GM20431 (cell line): ENCODE data around the gene GPALPP1.
"Not testable (repeated sequence)": the region's sequence is repeated elsewhere in the genome, so short reads cannot be mapped to it uniquely, and the experiment has no call there.

Experiments
- in situ Hi-C: fragments of 300-500 bp; cut with MseI, MboI; formaldehyde crosslinking; loops from one replicate; pipeline ENCODE4 v1.15.0; 2020; ENCODE audit warnings: low sequenced_read_pairs; ENCODE audit not compliant: unreplicated experiment

GPALPP1 gene

GRCh38 chr13:44989071-44989889 is at the start of gene GPALPP1, which contains the start of gene NUFIP1:
GPALPP1 (plus strand) TSS chr13:44989538; CDS start chr13:44989655, 117 bp downstream.
NUFIP1 (minus strand) TSS chr13:44989471; CDS start chr13:44989436, 35 bp downstream.
- in situ Hi-C loops: no loop called here

- in situ Hi-C loops: not testable (repeated sequence)
Observed at GRCh38 chr13:44943411-44943810, 45.9 kb upstream of the GPALPP1 start.

DNA sequence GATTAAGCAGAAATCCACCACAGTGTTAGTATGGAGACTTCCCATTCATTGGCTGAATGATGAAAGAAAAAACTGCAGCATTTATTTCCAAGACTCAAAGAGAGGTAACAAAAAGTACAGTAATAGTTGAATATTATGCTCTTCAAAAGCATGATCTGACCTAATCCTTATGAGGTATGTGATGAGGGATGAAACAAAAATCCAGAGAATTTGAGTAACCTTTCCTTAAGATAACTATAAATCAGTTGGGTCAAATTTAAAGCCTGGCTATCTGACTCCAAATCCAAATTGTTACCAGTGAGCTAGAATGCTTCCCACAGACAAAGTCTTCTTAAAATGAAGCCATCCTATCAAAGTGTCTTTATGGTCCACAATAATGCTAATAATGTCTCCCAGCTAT is 38.2 kb upstream of the GPALPP1 start:
- in situ Hi-C loops: no loop called here

GRCh38 chr13:44952671-44953070 is 36.7 kb upstream of the GPALPP1 start:
- in situ Hi-C loops: no loop called here

DNA sequence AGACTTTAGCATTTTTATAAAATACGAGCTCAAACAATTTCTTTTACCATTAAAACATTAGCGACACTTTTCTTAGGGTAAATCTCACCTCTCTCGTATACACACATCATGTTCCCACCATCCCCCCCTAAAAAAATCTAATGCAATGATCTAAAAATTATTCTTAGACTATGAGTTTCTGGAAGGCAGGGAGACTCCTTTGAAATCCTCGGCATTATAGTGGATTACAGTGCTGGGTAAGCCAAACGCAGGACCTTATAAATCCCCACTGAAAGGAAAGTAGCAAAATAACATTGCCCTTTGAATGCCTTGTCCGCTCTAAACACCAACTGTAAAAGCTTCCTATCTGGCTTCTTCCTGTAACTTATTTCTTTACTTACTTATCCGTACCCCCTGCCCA is 35.1 kb upstream of the GPALPP1 start:
- in situ Hi-C loops: no loop called here

DNA sequence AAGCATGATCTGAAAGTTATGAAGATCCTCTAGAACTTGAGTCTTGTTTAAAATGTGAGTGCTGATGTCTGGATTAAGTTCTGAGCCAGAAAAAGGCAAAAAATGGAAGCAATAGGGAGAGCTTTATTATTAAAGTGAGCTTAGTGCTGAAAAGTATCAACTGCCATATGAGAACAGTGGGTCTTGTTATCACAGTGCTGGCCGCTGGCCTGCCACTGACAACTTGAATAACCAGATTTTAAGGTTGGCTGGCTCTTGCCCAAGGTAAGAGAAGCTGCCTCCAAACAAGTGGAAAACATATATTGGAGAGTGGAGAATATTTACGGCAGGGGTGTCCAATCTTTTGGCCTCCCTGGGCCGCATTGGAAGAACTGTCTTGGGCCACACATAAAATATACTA is 33.9 kb upstream of the GPALPP1 start:
- in situ Hi-C loops: no loop called here

DNA sequence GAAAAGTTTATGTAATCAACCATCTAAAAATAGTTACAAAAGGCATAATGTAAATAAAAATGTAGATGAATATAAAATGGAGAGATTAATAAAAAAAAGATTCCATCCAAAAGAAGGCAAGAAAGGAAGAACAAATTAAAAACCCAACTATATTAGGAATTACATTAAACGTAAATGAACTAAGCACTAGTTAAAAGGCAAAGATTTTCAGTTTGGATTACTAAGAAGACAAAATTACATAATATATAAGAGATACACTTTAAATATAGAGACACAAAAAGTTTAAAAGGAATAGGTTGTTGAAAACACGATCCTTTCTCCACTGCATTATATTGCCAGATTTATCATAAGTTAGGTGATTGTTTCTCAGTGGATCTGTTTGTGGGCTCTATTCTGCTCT is 27.3 kb upstream of the GPALPP1 start:
- in situ Hi-C loops: no loop called here

- in situ Hi-C loops: no loop called here
Observed at GRCh38 chr13:44967704-44968433, 21.5 kb upstream of the GPALPP1 start.

- in situ Hi-C loops: no loop called here
Observed at GRCh38 chr13:44968434-44968815, 20.9 kb upstream of the GPALPP1 start.

- in situ Hi-C loops: no loop called here
Observed at GRCh38 chr13:44969551-44970484, 19.5 kb upstream of the GPALPP1 start.

DNA sequence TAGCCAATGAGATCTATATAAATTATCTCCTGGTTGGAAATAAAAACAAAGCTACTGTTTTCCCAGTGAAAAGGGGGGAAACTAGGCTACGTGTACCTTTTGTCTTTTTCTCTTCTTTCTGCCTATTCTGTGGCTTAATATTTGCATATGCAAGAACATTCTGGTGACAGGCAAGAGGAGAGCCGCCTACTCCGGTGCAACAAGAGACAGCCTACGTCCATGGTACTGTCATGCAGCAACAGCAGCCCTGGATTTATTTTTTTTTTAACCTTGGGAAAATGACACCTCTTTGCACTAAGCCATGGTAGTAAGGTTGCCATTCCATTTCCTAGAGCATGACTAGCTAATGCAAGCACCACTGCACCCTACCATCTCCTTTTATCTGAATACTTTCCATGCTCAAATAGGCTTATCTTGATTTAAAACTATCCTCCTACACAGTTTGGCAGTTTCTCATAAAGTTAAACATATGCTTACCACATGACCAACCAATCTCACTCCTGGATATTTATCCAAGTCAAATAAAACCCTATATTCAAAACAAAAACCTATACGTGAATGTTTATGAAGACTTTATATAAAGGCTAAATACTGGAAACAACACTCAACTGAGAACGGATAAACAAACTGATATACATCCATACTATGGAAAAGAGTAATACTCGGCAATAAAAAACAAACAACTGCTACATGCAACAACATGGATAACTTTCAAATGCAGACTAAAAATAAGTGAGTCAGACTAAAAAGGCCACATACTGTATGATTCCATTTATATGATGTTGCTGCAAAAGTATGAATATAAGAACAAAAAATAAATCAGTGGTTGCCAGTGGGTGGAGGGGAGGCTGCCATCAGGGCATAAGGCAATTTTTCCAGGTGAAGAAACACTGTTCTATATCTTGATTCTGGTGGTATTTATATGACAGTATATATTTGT is 17.4 kb upstream of the GPALPP1 start:
- in situ Hi-C loops: no loop called here

DNA sequence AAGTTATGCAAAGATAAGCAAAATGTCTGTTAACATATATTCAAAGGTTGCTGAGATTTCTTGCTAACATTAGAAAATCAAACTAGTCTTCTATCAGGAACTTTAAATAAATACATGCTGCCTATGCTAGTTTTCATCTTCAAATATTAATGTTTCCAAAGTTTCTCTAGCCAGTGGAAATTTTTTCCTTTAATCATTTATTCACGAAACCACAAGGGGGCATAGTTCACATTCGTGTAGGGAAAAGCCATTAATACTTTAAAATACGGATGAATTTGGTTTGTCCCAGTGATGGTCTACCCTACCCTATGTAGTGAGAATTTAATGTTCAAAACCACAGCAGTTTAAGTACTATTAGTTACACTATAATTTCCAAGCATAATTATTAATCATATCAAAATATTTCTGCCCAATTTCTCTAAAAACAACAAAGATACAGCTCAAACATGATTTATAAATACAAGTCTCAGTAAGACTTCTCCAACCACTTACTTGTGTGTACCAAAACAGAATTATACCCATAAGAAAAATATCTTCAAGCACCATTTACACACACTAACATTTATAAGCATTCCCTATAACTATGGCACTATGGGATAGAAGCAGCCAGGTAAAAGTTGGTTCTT is 16.3 kb upstream of the GPALPP1 start:
- in situ Hi-C loops: no loop called here

DNA sequence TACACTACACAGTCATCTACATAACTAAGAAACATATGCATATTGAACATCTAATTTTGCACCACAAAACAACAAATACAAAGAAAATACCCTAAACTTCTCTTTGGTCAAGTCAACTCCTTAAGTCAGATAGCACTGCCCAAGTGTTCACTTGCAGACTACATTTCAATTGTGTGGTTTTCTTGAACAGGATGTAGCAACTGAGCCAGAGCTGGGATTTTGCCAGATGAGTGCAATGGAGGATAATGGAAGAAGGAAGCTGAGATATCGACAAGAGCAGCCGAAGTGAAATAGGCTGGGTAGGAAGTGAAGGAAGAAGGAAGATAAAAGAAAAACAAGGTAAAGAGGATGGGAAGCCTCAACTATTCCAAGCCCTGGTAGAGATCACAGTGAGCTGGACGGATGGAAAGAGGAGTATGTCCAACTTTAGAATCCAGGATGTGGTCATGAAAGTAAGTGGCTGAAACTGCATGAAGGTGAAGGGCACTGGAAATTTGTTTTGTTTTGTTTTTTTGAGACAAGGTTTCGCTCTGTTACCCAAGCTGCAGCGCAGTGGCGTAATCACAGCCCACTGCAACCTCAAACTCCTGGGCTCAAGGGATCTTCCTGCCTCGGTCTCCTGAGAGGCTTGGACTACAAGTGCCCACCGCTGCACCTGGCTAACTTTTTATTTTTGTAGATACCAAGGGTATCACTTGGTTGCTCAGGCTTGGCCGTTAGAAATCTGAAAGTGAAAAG is 15.1 kb upstream of the GPALPP1 start:
- in situ Hi-C loops: no loop called here

DNA sequence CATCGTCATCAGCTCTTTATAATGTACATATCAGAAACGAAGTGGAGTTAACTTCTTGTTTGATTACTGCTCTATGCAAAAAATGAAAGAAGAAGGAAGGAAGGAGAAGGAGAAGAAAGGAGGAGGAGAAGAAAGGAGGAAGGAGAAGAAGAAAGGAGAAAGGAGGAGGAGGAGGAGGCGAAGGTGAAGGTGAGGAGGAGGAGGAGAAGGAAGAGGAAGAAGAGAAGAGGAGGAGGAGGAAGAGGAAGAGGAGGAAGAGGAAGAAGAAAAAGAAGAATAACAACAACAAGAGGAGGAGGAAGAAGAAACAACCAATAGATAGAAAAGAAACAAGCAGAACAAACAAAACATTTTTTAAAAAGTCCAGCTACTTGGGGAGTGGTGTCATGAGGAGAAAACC is 13.1 kb upstream of the GPALPP1 start:
- in situ Hi-C loops: no loop called here

- in situ Hi-C loops: no loop called here
Observed at GRCh38 chr13:44976949-44977583, 12.3 kb upstream of the GPALPP1 start.

DNA sequence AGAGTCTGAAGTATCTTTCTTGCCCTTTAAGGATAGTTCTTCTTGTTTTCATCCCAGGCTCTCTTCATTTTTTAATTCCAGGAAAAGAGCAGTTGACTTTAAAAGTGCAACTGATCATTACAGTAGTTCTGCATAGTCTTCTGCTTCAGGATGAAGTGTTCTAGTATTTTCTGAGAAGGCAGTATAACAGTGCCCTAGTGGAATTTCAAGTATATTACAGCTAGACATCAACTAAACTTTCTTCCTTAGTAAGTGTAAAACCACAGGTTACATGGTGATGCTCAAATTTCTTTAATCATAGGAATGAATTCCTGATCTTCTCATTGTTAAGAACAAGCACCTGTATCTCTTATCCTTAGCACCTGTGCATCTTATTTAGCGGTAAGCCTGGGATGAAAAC is 11.0 kb upstream of the GPALPP1 start:
- in situ Hi-C loops: no loop called here

DNA sequence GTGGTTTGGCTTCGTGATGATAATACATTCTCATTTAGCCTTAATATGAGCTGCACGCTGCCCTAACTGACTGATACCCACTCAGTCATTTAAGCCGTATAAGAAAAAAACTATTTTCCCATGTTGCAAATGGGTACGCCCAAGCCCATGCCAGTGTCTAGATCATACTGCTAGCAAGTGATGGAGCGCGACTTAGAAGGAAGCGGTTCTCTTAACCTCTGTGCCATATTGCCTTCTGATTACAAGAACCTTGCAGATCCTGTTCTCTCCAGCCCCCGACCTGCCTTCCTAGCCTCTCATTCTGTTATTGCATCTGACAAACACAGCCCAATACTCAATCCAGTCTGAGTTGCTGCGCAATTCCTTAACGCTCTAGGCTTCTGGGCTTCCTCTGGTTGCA is 603 bp downstream of the GPALPP1 start:
- in situ Hi-C loops: no loop called here

GRCh38 chr13:45003417-45003816 is 14.1 kb downstream of the GPALPP1 start:
- in situ Hi-C loops: no loop called here
